Fibroblast of skin of left quadriceps (primary cell): ENCODE measurements around the gene FKBP2.

Experiments
- DNase-seq, 2 experiments: peaks; one replicate each; pipeline ENCODE4 v3.0.0-alpha.2; 2013; ENCODE audit warnings: low read depth in 2 of 2

The FKBP2 gene

DNA sequence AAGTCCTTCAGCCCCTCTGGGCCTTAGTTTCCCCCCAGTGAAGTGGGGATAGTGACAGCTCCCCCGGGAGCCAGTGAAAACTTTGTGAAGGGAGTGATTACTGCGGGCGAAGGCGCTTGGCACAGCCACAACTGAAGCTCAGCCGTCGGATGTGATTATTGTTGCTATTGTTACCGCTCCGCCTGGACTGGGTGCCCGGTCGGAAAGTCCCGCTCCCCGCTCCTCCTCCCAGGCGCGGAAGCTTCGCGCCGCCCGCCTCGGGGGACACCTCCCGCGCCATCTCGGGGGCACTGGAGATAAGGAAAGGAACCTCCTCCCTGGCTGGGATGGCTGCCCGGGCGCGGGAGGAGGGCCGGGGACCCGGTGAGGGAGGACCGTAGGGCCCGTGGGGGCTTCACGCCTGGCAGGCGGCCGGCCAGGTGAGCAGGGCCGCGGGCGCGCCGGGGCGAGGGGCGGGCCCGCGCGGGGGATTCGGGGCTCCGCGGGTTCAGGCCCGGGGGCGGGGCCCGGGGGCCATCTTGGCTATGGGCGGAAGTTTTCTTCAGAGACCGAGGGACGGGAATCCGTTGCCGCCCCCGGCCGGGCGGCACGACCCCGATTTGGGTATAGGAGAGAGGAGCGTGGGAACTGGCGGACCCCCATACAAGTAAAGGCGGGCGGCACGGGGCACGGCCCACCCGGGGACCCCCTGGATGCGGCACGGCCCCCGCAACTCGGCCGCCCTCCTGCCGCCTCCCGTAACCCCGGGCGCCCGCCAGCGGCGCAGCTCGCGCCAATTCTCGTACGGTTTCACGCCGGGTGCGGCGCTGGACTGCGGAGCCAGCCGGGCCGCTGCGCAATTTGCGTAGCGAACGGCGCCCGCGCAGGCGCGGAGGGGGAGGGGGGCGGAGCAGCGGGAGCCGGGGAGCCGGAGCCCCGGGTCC, 44.3 kb downstream of the FKBP2 start, which contains the start of gene GPR137:
GPR137 (plus strand) TSS at position 887 of the 923 bp plus-strand sequence. CDS start 677 bp downstream, outside the sequence.
- DNase-seq: peak; percentile 41 to 47

DNA sequence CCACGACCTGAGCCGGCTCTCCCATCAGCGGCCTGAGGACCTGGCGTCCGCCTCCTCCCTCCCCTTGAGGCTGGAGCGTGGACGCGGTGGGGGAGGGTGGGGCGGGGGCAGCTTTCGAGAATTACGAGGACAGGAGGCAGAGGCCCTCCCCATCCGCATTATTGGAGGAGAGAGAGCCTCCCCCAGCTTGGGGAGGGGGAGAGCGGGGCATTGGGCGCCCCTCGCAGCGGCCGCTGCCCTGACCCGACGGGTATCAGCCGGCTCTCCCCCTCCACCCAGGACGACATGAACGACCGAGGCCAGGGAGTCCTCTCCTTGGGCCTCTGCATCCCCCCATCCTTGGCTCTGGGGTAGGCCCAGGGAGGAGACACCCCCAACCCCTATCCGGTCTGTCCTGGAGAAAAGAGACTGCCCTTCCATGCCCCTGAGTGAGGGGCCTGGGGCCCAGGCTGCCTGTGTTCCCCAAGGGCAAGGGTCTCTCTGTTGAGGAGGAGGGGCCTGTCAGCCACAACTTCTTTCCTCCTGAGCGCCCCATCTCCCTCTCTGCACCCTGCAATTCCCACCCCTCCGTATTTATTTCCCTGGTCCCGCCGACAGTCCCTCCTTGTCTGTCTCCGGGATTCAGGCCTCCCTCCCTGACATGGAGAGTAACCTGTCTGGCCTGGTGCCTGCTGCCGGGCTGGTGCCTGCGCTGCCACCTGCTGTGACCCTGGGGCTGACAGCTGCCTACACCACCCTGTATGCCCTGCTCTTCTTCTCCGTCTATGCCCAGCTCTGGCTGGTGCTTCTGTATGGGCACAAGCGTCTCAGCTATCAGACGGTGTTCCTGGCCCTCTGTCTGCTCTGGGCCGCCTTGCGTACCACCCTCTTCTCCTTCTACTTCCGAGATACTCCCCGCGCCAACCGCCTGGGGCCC, 45.2 kb downstream of the FKBP2 start:
- no peak for DNase-seq

DNA sequence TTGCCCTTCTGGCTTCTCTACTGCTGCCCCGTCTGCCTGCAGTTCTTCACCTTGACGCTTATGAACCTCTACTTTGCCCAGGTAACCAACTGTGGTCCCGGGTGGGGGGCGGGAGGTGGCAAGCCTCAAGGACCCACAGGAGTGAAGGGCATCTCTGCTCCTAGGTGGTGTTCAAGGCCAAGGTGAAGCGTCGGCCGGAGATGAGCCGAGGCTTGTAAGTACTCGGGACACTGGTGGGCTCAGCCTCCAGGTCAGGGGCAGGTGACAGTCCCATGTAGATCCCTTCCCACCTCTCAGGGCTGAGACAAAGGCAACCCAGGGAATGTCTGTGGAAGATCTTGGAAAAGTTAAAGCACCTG, 45.9 kb downstream of the FKBP2 start:
- no peak for DNase-seq

DNA sequence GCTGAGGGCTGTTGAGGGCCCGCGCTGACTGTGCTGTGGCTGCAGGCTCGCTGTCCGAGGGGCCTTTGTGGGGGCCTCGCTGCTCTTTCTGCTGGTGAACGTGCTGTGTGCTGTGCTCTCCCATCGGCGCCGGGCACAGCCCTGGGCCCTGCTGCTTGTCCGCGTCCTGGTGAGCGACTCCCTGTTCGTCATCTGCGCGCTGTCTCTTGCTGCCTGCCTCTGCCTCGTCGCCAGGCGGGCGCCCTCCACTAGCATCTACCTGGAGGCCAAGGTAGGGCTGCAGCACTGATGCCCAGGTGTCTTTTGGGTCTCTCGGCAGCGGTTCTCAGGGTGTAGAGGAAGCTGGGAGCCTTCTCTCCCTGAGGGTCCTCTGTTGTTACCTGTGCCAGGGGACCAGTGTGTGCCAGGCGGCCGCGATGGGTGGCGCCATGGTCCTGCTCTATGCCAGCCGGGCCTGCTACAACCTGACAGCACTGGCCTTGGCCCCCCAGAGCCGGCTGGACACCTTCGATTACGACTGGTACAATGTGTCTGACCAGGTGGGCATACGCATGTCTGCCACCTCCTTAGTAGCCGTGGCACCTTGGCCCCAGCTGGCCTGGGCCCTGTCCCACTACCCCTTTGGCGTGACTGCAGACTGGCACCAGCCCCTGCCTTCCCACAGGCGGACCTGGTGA, 46.9 kb downstream of the FKBP2 start:
- DNase-seq: no peak

DNA sequence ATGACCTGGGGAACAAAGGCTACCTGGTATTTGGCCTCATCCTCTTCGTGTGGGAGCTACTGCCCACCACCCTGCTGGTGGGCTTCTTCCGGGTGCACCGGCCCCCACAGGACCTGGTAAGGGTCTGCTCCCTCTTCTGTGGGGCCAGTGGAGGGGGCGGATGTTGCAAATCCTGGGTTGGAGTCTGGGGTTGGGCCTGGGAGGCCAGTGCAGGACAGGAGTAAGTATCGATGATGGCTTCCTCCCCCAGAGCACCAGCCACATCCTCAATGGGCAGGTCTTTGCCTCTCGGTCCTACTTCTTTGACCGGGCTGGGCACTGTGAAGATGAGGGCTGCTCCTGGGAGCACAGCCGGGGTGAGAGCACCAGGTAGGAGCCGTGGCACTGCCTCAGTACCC, 47.5 kb downstream of the FKBP2 start:
- DNase-seq: no peak

DNA sequence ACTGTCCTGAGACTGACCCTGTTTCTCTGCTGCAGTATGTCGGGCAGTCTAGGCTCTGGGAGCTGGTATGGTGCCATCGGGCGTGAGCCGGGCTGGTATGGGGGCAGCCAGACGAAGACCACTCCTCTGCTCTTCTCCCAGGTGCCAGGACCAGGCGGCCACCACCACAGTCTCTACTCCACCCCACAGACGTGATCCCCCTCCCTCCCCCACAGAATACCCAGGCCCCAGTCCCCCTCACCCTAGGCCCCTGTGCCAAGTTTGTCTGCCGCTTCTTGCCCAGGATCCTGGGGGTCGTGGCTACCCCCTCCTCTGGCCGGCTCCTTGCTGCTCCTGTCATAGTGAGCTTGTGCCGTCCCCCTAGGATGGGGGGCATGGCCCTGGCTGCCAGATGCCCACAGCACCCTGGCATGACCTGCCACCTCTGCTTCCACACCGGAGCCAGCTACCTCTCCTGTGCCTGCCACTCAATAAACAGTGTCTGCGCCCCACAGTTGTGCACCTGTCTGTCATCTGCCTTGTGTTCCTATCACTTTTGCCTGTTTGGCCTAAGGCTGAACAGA, 48.2 kb downstream of the FKBP2 start:
- DNase-seq: no peak

DNA sequence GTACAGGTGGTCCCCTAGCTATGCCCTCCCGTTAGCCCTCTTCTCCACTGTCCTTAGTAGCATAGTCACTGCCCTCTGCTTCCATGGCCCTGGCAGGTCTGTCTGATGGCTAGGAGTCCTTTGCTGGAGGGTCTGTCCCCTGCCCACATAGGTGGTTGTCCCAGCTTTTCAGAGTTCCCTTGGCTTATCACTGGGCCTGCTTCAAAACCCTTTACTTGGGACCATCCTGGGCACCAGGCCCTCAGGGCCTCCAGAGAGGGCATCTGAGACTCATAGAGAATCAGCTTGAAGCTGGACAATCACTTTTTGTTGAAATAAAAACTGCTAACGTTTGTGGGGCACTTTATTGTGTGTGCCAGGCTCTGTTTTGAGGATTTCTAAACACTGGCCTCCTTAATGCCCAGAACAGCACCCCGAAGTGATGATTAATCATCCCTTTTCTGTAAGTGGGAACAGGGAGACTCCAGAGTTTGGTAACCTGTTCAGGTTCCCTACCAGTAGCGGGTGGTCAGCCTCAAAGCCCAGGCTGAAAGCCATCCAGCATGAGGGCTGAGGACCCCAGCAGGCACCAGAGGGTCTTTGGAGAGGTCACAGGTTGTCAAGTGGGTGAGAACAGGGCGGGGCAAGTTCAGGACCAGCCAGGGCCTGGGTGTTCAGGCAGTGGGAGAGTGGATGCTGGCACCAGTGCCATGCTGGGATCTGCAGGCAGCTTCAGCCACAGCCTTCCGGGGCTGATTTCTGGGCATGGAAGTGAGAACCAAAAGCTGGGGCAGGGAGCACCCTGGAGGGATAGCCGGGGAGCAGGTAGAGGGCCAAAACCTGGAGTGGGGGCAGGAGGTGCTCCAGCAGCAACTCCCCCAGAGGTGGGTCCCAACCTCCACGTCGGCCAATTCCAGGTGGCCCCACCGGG, 49.7 kb downstream of the FKBP2 start:
- no peak for DNase-seq

DNA sequence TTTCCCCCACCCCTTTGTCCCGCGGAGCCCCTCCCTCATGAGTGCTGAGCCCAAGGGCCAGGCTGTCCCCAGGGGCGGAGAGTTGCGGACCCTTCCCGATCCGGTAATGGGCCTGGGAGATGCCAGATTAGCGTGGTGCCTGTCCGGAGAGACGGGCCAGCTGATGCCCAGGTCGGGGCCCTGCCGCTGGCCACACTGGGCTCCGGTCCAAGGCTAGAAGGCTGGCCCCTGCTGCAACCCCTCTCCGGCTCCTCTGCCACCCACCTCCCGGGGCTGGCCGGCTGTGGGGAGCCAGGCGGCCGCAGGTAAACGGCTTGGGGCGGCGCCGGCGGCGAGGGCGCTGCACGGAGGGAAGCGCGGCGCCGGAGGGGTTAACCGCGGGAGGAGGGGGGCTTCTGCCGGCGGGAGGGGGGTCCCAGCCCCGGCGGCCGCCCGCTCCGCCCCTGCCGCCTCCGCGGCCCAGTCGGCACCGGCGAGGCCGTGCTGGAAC, 50.4 kb downstream of the FKBP2 start, which contains the start of gene KCNK4:
KCNK4 (plus strand) TSS at position 41 of the 490 bp plus-strand sequence. CDS start 1,717 bp downstream, outside the sequence.
- DNase-seq: no peak

DNA sequence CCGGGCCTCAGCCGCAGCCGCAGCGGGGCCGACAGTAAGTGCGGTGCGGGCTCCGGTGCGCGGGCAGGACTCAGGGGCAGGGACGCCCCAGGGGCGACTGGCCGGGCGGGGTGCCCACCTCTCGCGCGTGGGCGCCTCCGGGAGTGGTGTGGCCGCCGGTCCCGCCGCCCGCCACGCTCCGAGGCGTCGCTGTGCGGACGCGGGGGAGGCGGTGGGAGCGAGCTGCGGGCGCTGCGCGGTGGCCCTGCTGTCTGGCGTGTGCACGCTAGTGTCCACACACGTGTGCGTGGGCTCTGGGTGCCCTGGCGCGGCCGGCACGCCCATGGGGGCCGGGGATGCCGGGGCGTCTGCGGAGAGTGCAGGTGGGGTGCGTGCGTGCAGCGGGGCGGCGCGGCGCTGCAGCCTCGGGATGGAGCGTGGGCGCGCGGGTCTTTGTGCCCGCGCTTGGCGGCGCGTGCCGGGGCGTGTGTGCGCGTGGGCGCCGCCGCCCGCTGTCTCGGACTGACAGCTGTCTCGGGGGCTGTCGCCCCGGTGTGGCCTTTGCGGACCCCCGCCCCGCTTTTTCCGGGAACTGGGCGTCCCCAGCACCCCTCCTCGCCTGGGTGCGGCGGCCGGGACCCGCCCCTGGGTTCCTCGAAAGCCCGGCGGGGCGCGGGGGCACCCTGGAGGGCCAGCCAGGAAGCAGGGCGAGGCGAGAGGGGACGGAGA, 51.0 kb downstream of the FKBP2 start:
- DNase-seq: no peak

DNA sequence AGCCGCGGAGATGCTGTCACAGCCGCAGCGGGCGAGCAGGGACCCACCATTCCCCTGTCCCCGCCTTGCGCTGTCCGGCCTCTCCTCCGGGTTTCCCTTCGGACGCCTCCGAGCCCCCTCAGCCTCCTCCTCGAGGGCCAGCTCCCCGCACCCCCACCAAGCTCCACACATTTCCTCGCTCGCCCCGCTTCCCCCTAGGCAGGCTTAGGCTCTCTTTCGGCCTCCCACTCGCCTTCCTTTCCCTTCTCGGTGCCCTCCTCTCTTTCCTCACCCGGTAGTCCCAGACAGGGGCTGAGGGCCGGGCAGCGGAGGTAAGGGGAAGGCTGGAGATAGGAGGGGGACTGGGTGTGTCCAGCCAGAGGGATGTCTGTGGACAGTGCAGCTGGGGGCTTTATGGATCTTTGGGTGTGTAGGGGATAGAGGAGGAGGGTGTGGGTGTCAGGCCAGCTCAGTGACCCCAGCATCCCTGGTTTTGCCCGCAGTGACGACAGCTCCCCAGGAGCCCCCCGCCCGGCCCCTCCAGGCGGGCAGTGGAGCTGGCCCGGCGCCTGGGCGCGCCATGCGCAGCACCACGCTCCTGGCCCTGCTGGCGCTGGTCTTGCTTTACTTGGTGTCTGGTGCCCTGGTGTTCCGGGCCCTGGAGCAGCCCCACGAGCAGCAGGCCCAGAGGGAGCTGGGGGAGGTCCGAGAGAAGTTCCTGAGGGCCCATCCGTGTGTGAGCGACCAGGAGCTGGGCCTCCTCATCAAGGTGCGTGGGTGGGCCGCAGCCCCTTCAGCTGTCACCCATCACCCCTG, 51.8 kb downstream of the FKBP2 start:
- no peak for DNase-seq
